ENCODE data around the gene GPC5. TPM values are rescaled to one million over a fixed set of nuclear protein-coding genes. Genes with fewer than 3 reads are reported as not detected.

The GPC5 gene
- total RNA-seq, 1 donor from 2014 or later, result 0.17 TPM

DNA sequence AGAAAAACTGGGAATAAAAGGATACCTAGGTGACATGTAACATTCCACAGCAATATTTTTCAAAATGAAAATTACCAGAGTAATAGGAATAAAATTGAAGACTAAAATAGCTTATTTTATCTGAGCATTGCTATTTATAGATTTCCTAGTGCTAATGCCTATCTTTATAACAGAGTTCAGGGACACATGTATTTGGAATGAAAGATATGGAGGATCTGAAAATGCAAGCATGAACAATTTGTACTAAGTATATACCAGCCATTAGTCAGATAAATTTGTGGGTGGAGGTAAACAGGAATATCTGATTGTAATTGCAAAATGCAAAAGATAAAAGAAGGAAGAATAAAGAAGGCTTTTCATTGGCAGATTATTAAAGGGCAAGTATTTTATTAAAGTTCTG, 345.9 kb downstream of the GPC5 start:
- no peak for DNase-seq (ENCODE audit: low read depth)
- no peaks in the 10 kb centered on the region for H3K36me3 ChIP-seq (ENCODE audit: control insufficient read depth, insufficient read depth, low read length)
- no peak overlapping the region for H3K4me3 ChIP-seq (ENCODE audit: low read depth, low read length)
- TF ChIP-seq, protein P1, sequence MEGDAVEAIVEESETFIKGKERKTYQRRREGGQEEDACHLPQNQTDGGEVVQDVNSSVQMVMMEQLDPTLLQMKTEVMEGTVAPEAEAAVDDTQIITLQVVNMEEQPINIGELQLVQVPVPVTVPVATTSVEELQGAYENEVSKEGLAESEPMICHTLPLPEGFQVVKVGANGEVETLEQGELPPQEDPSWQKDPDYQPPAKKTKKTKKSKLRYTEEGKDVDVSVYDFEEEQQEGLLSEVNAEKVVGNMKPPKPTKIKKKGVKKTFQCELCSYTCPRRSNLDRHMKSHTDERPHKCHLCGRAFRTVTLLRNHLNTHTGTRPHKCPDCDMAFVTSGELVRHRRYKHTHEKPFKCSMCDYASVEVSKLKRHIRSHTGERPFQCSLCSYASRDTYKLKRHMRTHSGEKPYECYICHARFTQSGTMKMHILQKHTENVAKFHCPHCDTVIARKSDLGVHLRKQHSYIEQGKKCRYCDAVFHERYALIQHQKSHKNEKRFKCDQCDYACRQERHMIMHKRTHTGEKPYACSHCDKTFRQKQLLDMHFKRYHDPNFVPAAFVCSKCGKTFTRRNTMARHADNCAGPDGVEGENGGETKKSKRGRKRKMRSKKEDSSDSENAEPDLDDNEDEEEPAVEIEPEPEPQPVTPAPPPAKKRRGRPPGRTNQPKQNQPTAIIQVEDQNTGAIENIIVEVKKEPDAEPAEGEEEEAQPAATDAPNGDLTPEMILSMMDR (IDR thresholded peaks at IDR 0.05; ENCODE audit: insufficient read depth, low read length, poor library complexity, severe bottlenecking), result no peak
- H3K27me3 ChIP-seq (ENCODE audit: control insufficient read depth, insufficient read depth, low read length), result no peaks in the 10 kb centered on the region

DNA sequence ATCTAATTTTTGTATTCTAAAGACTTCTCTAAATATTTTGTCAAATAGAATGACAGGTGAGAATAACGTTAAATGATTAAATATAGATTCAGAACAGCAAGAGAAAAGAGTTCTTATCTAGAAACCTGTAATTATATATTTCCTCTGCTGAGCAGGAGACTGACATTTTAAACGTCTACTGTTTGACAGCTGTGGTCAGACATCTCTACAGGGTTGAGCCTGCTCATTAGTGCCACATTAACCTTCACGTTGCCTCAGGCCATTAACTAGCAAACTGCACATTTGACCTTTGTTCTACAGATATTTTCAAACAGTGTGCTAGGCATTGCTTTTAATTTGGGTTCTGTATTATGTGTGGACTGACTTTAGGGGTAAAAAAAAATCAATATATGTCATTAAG, 347.5 kb downstream of the GPC5 start:
- Histone ChIP-seq H3K4me3 (ENCODE audit: low read depth, low read length) (no peak overlapping the region), H3K36me3 (ENCODE audit: control insufficient read depth, insufficient read depth, low read length) (no peaks in the 10 kb centered on the region), H3K27me3 (ENCODE audit: control insufficient read depth, insufficient read depth, low read length) (no peaks in the 10 kb centered on the region)
- no peak for DNase-seq (ENCODE audit: low read depth)
- TF ChIP-seq, protein P1 (IDR thresholded peaks at IDR 0.05; ENCODE audit: insufficient read depth, low read length, poor library complexity, severe bottlenecking), result no peak

DNA sequence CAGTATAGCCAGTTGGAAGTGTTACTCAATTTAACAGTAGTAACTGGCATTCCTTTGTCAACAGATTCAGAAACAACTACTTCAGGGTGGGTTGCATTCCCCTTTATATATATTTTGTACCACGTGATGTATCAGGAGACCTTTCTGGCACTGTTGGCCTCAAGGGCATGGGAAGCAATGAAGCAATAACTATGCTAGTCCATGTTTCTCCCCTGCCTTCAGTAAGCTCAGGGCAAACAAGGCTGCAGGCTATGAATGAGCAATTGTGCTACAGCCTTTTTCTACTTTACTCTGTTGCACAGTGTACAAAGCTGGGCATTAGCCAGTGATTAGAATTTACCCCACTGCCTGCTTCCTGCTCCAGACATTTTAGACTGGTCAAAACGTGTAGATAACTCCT, 348.8 kb downstream of the GPC5 start:
- TF ChIP-seq, protein P1 (IDR thresholded peaks at IDR 0.05; ENCODE audit: insufficient read depth, low read length, poor library complexity, severe bottlenecking), result no peak
- no peak overlapping the region for H3K4me3 ChIP-seq (ENCODE audit: low read depth, low read length)
- H3K36me3 ChIP-seq (ENCODE audit: control insufficient read depth, insufficient read depth, low read length), result no peaks in the 10 kb centered on the region
- no peaks in the 10 kb centered on the region for H3K27me3 ChIP-seq (ENCODE audit: control insufficient read depth, insufficient read depth, low read length)
- DNase-seq (ENCODE audit: low read depth), result no peak

DNA sequence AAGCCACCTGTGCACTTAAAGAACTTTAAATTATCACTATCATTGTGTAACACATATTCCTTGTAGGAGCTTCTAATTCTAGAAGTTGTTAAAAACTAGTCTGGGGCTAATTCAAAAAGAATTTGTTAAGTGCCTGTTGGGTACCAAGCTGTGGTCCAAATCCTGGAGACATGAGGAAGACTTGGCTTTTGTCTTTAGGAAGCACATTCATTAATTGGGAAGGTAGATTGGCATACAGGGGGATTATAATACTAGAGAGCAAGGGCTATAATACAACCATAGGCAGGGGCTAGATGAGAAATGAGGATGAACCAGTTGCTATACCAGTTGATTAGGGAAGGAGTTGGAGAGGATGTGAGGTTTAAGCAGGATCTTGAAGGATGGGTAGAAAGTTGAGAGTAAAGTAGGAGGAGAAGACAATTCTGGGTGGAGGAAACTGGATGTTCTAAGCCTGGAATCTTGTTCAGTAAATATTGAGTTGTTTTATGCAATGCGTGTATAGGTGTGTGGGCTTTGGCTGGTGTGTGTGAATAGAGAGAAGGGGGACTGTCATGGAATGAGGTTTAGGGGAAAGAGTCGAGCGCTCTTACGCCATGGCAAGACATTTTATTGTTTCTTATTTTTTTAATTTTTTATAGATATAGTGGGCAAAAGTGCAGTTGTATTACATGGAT, 350.1 kb downstream of the GPC5 start:
- Histone ChIP-seq H3K27me3 (ENCODE audit: control insufficient read depth, insufficient read depth, low read length) (no peaks in the 10 kb centered on the region), H3K36me3 (ENCODE audit: control insufficient read depth, insufficient read depth, low read length) (no peaks in the 10 kb centered on the region), H3K4me3 (ENCODE audit: low read depth, low read length) (no peak overlapping the region)
- DNase-seq (ENCODE audit: low read depth), result no peak
- TF ChIP-seq, protein P1 (IDR thresholded peaks at IDR 0.05; ENCODE audit: insufficient read depth, low read length, poor library complexity, severe bottlenecking), result no peak

DNA sequence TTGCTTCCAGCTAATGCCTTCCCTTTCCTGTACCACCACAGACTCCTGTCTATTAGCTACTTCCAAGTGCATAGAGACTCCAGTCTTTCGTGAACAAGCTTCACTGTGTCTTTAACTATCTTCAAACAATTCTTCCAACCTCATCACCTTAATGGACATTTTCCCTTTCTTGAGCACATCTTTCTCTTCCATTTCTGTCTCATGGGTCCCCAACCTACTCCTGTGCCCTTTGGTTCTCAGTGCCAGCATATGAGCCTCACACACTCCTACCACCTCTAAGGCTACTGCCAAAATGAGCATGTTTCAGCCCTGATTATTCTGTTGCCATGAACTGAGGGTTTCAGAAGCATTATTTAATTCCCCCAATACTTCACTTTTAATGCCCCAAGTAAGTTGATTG, 360.3 kb downstream of the GPC5 start:
- no peak for DNase-seq (ENCODE audit: low read depth)
- no peaks in the 10 kb centered on the region for H3K36me3 ChIP-seq (ENCODE audit: control insufficient read depth, insufficient read depth, low read length)
- TF ChIP-seq, protein P1 (IDR thresholded peaks at IDR 0.05; ENCODE audit: insufficient read depth, low read length, poor library complexity, severe bottlenecking), result no peak
- H3K27me3 ChIP-seq (ENCODE audit: control insufficient read depth, insufficient read depth, low read length), result no peaks in the 10 kb centered on the region
- no peak overlapping the region for H3K4me3 ChIP-seq (ENCODE audit: low read depth, low read length)

DNA sequence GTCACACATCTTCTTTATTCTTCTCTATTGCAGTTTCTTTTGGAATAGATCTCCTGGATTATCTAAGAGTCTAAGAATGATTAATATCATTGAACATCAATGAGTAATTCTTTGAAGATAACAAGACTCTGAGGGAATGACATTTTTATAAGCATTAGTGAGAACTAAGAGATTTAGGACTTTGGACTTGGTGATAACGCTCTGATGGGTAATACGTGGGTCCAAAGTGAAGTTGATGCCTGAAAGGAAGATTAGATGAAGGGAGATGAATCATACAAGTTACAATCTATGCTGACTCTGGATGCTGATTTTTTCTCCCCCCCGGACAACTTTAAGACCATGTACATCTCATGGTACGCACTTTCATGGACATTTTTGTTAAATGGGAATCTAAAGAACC, 364.5 kb downstream of the GPC5 start:
- no peaks in the 10 kb centered on the region for H3K27me3 ChIP-seq (ENCODE audit: control insufficient read depth, insufficient read depth, low read length)
- H3K4me3 ChIP-seq (ENCODE audit: low read depth, low read length), result no peak overlapping the region
- DNase-seq (ENCODE audit: low read depth), result no peak
- H3K36me3 ChIP-seq (ENCODE audit: control insufficient read depth, insufficient read depth, low read length), result no peaks in the 10 kb centered on the region
- TF ChIP-seq, protein P1 (IDR thresholded peaks at IDR 0.05; ENCODE audit: insufficient read depth, low read length, poor library complexity, severe bottlenecking), result no peak
